Esophagus muscularis mucosa (tissue), 4 donors: ENCODE results near the gene LUZP4. TPM values are rescaled to one million over a fixed set of nuclear protein-coding genes. Genes with fewer than 3 reads are reported as not detected.

Experiments used
- total RNA-seq, 4 donors: library from RNA; depleted of rRNA; stranded (reverse); fragments of >200 nt; gene quantifications; one replicate each; pipeline versions ENCODE4 v1.1.0 to v1.2.1, GENCODE V29; 2016

Gene LUZP4
- total RNA-seq, 4 donors from 2014 or later = not detected

Other genes with a start within 250 kb of the LUZP4 start
- gene RBMXL3, start 100.3 kb upstream of the LUZP4 start, total RNA-seq = not detected
- 10 to 100 TPM in 2 of 4 donors, 1 to 10 TPM in 2; 9.8 to 15.9 (median 10.7) TPM for gene LRCH2, start 55.6 kb upstream of the LUZP4 start, total RNA-seq